ENCODE measurements around the gene KIAA1217.

The KIAA1217 gene

DNA sequence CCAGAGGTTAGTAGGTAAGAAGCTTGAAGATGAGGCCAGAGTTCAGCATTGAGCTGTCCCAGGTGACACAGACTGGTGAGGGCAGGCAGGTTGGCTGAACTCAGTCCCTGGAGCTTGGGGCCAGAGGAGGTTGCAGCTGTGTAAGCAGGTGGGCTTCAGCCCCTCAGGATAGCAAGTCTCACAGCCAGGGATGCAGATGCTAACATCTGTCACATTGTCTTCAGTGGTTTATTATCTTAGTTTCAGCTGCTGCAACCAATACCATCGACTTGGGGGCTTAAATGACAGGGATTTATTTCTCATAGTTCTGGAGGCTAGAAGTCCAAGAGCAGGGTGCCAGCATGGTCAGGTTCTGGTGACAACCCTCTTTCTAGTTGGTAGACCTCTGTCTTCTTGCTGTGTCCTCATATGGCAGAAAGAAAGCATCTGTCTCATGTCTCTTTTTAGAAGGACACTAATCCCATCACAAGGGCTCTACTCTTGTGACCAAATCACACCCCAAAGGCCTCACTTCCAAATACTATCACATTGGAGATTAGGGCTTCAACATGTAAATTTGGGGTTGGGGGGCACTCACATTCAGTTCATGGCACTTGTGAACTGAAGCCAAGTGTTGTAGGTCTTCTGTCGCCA is 146.2 kb downstream of the KIAA1217 start:
- no peak for TF ChIP-seq EZH2phosphoT487 (IDR thresholded peaks at IDR 0.05; ENCODE audit: borderline replicate concordance)
- TF ChIP-seq, protein P1, sequence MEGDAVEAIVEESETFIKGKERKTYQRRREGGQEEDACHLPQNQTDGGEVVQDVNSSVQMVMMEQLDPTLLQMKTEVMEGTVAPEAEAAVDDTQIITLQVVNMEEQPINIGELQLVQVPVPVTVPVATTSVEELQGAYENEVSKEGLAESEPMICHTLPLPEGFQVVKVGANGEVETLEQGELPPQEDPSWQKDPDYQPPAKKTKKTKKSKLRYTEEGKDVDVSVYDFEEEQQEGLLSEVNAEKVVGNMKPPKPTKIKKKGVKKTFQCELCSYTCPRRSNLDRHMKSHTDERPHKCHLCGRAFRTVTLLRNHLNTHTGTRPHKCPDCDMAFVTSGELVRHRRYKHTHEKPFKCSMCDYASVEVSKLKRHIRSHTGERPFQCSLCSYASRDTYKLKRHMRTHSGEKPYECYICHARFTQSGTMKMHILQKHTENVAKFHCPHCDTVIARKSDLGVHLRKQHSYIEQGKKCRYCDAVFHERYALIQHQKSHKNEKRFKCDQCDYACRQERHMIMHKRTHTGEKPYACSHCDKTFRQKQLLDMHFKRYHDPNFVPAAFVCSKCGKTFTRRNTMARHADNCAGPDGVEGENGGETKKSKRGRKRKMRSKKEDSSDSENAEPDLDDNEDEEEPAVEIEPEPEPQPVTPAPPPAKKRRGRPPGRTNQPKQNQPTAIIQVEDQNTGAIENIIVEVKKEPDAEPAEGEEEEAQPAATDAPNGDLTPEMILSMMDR (conservative IDR thresholded peaks at IDR 0.05; ENCODE audit: low read length), result no peak
- Histone ChIP-seq H2AFZ (ENCODE audit: low read length) (no peak overlapping the region), H3K4me3 (ENCODE audit: low read length, poor library complexity, severe bottlenecking) (no peak overlapping the region), H3F3A (ENCODE audit: low read depth) (peaks cover 15% of the 10 kb centered on the region; the same call in 1 of the 2 replicates), H3K79me2 (ENCODE audit: insufficient read depth, low read length) (no peaks in the 10 kb centered on the region), H3K36me3 (ENCODE audit: insufficient read depth, low read length) (no peaks in the 10 kb centered on the region), H4K20me1 (ENCODE audit: insufficient read depth, low read length, poor library complexity, severe bottlenecking) (no peaks in the 10 kb centered on the region), H3K9ac (ENCODE audit: low read depth, low read length, poor library complexity, severe bottlenecking) (no peak overlapping the region), H3K4me2 (ENCODE audit: low read depth, low read length, poor library complexity, severe bottlenecking) (no peak overlapping the region), H3K4me1 (ENCODE audit: insufficient read depth, low read length, poor library complexity, severe bottlenecking) (peaks cover 41% of the 10 kb centered on the region), H3K27me3 (ENCODE audit: insufficient read depth, low read length, poor library complexity, severe bottlenecking) (no peaks in the 10 kb centered on the region), H3K9me3 (ENCODE audit: insufficient read depth, low read depth, low read length) (no peaks in the 10 kb centered on the region), H3K9me2 (replicated peaks; ENCODE audit: low read depth, low read length) (no peaks in the 10 kb centered on the region)

- TF ChIP-seq, protein P1 (conservative IDR thresholded peaks at IDR 0.05; ENCODE audit: low read length), result no peak
- no peak for TF ChIP-seq EZH2phosphoT487 (IDR thresholded peaks at IDR 0.05; ENCODE audit: borderline replicate concordance)
- Histone ChIP-seq H3K36me3 (ENCODE audit: insufficient read depth, low read length) (no peaks in the 10 kb centered on the region), H3K9me3 (ENCODE audit: insufficient read depth, low read depth, low read length) (no peaks in the 10 kb centered on the region), H3F3A (ENCODE audit: low read depth) (no peaks in the 10 kb centered on the region), H3K4me3 (ENCODE audit: low read length, poor library complexity, severe bottlenecking) (no peak overlapping the region), H3K79me2 (ENCODE audit: insufficient read depth, low read length) (no peaks in the 10 kb centered on the region), H4K20me1 (ENCODE audit: insufficient read depth, low read length, poor library complexity, severe bottlenecking) (no peaks in the 10 kb centered on the region), H3K4me1 (ENCODE audit: insufficient read depth, low read length, poor library complexity, severe bottlenecking) (peaks cover 19% of the 10 kb centered on the region), H3K9ac (ENCODE audit: low read depth, low read length, poor library complexity, severe bottlenecking) (no peak overlapping the region), H3K9me2 (replicated peaks; ENCODE audit: low read depth, low read length) (no peaks in the 10 kb centered on the region), H3K27me3 (ENCODE audit: insufficient read depth, low read length, poor library complexity, severe bottlenecking) (no peaks in the 10 kb centered on the region), H3K4me2 (ENCODE audit: low read depth, low read length, poor library complexity, severe bottlenecking) (no peak overlapping the region), H2AFZ (ENCODE audit: low read length) (no peak overlapping the region)
Observed at GRCh38 chr10:24357344-24358004, 148.5 kb downstream of the KIAA1217 start.

DNA sequence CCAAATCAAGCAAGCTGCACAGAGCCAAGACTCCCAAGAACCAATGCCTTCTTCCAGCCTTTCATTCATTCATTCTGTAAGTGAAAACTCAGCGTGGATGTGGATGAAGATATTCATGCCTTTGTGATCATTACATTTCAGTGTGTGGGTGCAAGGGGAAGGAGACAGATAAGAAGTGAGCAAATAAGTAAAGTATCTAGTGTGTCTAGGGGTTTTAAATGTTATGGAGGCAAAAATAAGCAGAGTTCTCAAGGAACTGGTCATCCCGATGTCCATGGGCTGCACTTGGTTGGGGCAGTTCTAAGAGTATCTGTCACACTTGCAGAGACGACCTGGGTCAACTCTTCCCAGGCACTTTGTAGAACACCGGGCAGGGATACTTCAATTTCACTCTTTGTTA is 149.1 kb downstream of the KIAA1217 start:
- H3F3A ChIP-seq (ENCODE audit: low read depth), result no peaks in the 10 kb centered on the region
- no peak overlapping the region for H3K9ac ChIP-seq (ENCODE audit: low read depth, low read length, poor library complexity, severe bottlenecking)
- peaks cover 13% of the 10 kb centered on the region for H3K4me1 ChIP-seq (ENCODE audit: insufficient read depth, low read length, poor library complexity, severe bottlenecking)
- H3K4me3 ChIP-seq (ENCODE audit: low read length, poor library complexity, severe bottlenecking), result no peak overlapping the region
- H3K27me3 ChIP-seq (ENCODE audit: insufficient read depth, low read length, poor library complexity, severe bottlenecking), result no peaks in the 10 kb centered on the region
- H3K4me2 ChIP-seq (ENCODE audit: low read depth, low read length, poor library complexity, severe bottlenecking), result no peak overlapping the region
- TF ChIP-seq, protein P1 (conservative IDR thresholded peaks at IDR 0.05; ENCODE audit: low read length), result no peak
- no peak for TF ChIP-seq EZH2phosphoT487 (IDR thresholded peaks at IDR 0.05; ENCODE audit: borderline replicate concordance)
- H3K9me3 ChIP-seq (ENCODE audit: insufficient read depth, low read depth, low read length), result no peaks in the 10 kb centered on the region
- H2AFZ ChIP-seq (ENCODE audit: low read length), result no peak overlapping the region
- H3K36me3 ChIP-seq (ENCODE audit: insufficient read depth, low read length), result no peaks in the 10 kb centered on the region
- H3K79me2 ChIP-seq (ENCODE audit: insufficient read depth, low read length), result no peaks in the 10 kb centered on the region
- no peaks in the 10 kb centered on the region for H3K9me2 ChIP-seq (replicated peaks; ENCODE audit: low read depth, low read length)
- no peaks in the 10 kb centered on the region for H4K20me1 ChIP-seq (ENCODE audit: insufficient read depth, low read length, poor library complexity, severe bottlenecking)
